HG03135 (cell line): ENCODE measurements around the gene ASS1.

Source experiments
- ATAC-seq: cut with Tn5 transposase; IDR thresholded peaks from one replicate; pipeline ENCODE4 v1.9.1; 2021; ENCODE audit warnings: mild to moderate bottlenecking, moderate library complexity; ENCODE audit not compliant: unreplicated experiment

Gene ASS1

GRCh38 chr9:130417602-130418001 lies 27.2 kb upstream of the ASS1 start:
- no peak for ATAC-seq

GRCh38 chr9:130418776-130419175 lies 26.0 kb upstream of the ASS1 start:
- no peak for ATAC-seq

GRCh38 chr9:130419521-130420035 lies 25.2 kb upstream of the ASS1 start:
- ATAC-seq: no peak

- ATAC-seq: no peak
Observed at GRCh38 chr9:130421154-130421801, 23.5 kb upstream of the ASS1 start.

- ATAC-seq: no peak
Observed at GRCh38 chr9:130421802-130422276, 22.9 kb upstream of the ASS1 start.

- no peak for ATAC-seq
Observed at GRCh38 chr9:130422546-130422945, 22.2 kb upstream of the ASS1 start.

- ATAC-seq: no peak
Observed at GRCh38 chr9:130423272-130423671, 21.5 kb upstream of the ASS1 start.

GRCh38 chr9:130424595-130425454 lies 19.9 kb upstream of the ASS1 start:
- ATAC-seq: no peak

- ATAC-seq: no peak
Observed at GRCh38 chr9:130425741-130426466, 18.9 kb upstream of the ASS1 start.

- ATAC-seq: no peak
Observed at GRCh38 chr9:130426467-130426773, 18.3 kb upstream of the ASS1 start.

- ATAC-seq: no peak
Observed at GRCh38 chr9:130426883-130427282, 17.9 kb upstream of the ASS1 start.

- ATAC-seq: no peak
Observed at GRCh38 chr9:130427326-130427725, 17.4 kb upstream of the ASS1 start.

GRCh38 chr9:130428086-130428665 lies 16.6 kb upstream of the ASS1 start:
- no peak for ATAC-seq

GRCh38 chr9:130429381-130429780 lies 15.4 kb upstream of the ASS1 start:
- ATAC-seq: no peak

- ATAC-seq: no peak
Observed at GRCh38 chr9:130429831-130430230, 14.9 kb upstream of the ASS1 start.

GRCh38 chr9:130430232-130430631 lies 14.5 kb upstream of the ASS1 start:
- no peak for ATAC-seq

GRCh38 chr9:130430734-130431535 lies 13.8 kb upstream of the ASS1 start:
- no peak for ATAC-seq

- no peak for ATAC-seq
Observed at GRCh38 chr9:130431536-130432303, 13.0 kb upstream of the ASS1 start.

GRCh38 chr9:130432362-130432761 lies 12.4 kb upstream of the ASS1 start:
- ATAC-seq: no peak

GRCh38 chr9:130432796-130433167 lies 12.0 kb upstream of the ASS1 start:
- ATAC-seq: no peak
